Fibroblast of lung (primary cell): ENCODE measurements around the gene ADIPOQ. TPM values are rescaled to one million over a fixed set of nuclear protein-coding genes. Genes with fewer than 3 reads are reported as not detected.
"Not testable (repeated sequence)": the region's sequence is repeated elsewhere in the genome, so short reads cannot be mapped to it uniquely, and the experiment has no call there.

ENCODE experiments used
- DNase-seq, 2 donors: peaks; one replicate each; pipeline versions ENCODE4 v3.0.0 to v3.0.0-alpha.2; 2010; ENCODE audit warnings: low read depth in 2 of 2
- H2AFZ ChIP-seq: 2 replicates; pipeline ENCODE4 v1.5.1; 2012; ENCODE audit warnings: low read length, control low read depth, inconsistent platforms
- H3K27ac ChIP-seq: 2 replicates; pipeline ENCODE4 v1.5.1; 2011; ENCODE audit warnings: low read length, control low read depth; ENCODE audit not compliant: insufficient read depth
- H3K27me3 ChIP-seq: 2 replicates; pipeline ENCODE4 v1.5.1; 2011; ENCODE audit warnings: mild to moderate bottlenecking, low read length; ENCODE audit not compliant: control insufficient read depth, insufficient read depth
- H3K36me3 ChIP-seq: 2 replicates; pipeline ENCODE4 v1.5.1; 2011; ENCODE audit warnings: low read length; ENCODE audit not compliant: control insufficient read depth, insufficient read depth
- H3K4me1 ChIP-seq: 2 replicates; pipeline ENCODE4 v1.5.1; 2011; ENCODE audit warnings: low read length; ENCODE audit not compliant: control insufficient read depth, insufficient read depth; ENCODE audit errors: extremely low read depth
- H3K4me2 ChIP-seq: 2 replicates; pipeline ENCODE4 v1.5.1; 2011; ENCODE audit warnings: low read length, control low read depth; ENCODE audit not compliant: insufficient read depth; ENCODE audit errors: extremely low read depth
- H3K4me3 ChIP-seq, 4 experiments: fragments of 200-600 bp in 1 of 4; sonication (generic) in 1 of 4; replicated peaks in 1 of 4; 2 replicates each; pipeline ENCODE4 v1.5.1; 2011 to 2016; ENCODE audit warnings: low read length in 4 of 4, low read depth in 3 of 4, mild to moderate bottlenecking in 3 of 4, control low read depth in 2 of 4, inconsistent platforms in 1 of 4, mixed read lengths in 1 of 4; ENCODE audit not compliant: insufficient read depth in 1 of 4; ENCODE audit errors: control extremely low read depth in 1 of 4
- H3K79me2 ChIP-seq: 2 replicates; pipeline ENCODE4 v1.5.1; 2012; ENCODE audit warnings: mild to moderate bottlenecking, low read length, inconsistent platforms; ENCODE audit not compliant: control insufficient read depth, insufficient read depth
- H3K9ac ChIP-seq: 2 replicates; pipeline ENCODE4 v1.5.1; 2011; ENCODE audit warnings: mild to moderate bottlenecking, low read length, control low read depth; ENCODE audit not compliant: insufficient read depth
- H3K9me3 ChIP-seq: 2 replicates; pipeline ENCODE4 v1.5.1; 2012; ENCODE audit warnings: low read depth, low read length; ENCODE audit not compliant: control insufficient read depth, insufficient read depth
- H4K20me1 ChIP-seq: 2 replicates; pipeline ENCODE4 v1.5.1; 2011; ENCODE audit warnings: low read length; ENCODE audit not compliant: control insufficient read depth, insufficient read depth; ENCODE audit errors: extremely low read depth
- CTCF ChIP-seq, 2 donors: IDR thresholded peaks in 1 of 2; conservative IDR thresholded peaks in 1 of 2; 1 replicate in 1 of 2; 2 replicates in 1 of 2; pipeline ENCODE4 v1.5.1; 2011 to 2012; ENCODE audit warnings: low read length in 2 of 2, control low read depth in 1 of 2, inconsistent platforms in 1 of 2, low read depth in 1 of 2, mild to moderate bottlenecking in 1 of 2
- EZH2 ChIP-seq: IDR thresholded peaks from 2 replicates; pipeline ENCODE4 v1.5.1; 2012; ENCODE audit warnings: low read length, control low read depth, mild to moderate bottlenecking; ENCODE audit errors: missing control alignments
- polyA plus RNA-seq, 2 donors: library from polyadenylated mRNA; depleted of rRNA in 1 of 2; stranded (reverse) in 1 of 2; unstranded in 1 of 2; fragments of >200 nt; gene quantifications; 2 replicates each; pipeline ENCODE4 v1.2.1, GENCODE V29; 2011 to 2012; ENCODE audit warnings: missing spikeins in 1 of 2
- total RNA-seq: library from RNA; depleted of rRNA; stranded (reverse); fragments of >200 nt; gene quantifications from 2 replicates; pipeline ENCODE4 v1.2.1, GENCODE V29; 2014

Gene ADIPOQ
- total and polyA plus RNA-seq, 2 donors (not counting 1 experiment from before 2014, with no cell fraction given) = not detected

- Histone ChIP-seq H3K4me3 (no peak overlapping the region), H3K27me3 (peaks cover 2% of the 10 kb centered on the region), H3K27ac (no peak overlapping the region), H3K4me1 (no peaks in the 10 kb centered on the region), H4K20me1 (no peaks in the 10 kb centered on the region), H3K9me3 (no peaks in the 10 kb centered on the region), H3K4me2 (no peak overlapping the region), H3K79me2 (no peaks in the 10 kb centered on the region), H2AFZ (no peak overlapping the region), H3K9ac (no peak overlapping the region), H3K36me3 (no peaks in the 10 kb centered on the region)
- DNase-seq = no peak
- no peak for TF ChIP-seq EZH2
- TF ChIP-seq CTCF (conservative IDR thresholded peaks at IDR 0.05 in 1 of 2, IDR thresholded peaks at IDR 0.05 in 1 of 2; ENCODE audit: low read depth in 1 of 2, low read length in 2 of 2) = no peak
These were observed 11.6 kb downstream of the ADIPOQ start for GRCh38 chr3:186854146-186854545.

- Histone ChIP-seq H3K27ac (no peak overlapping the region), H3K4me1 (no peaks in the 10 kb centered on the region), H3K4me2 (no peak overlapping the region), H4K20me1 (no peaks in the 10 kb centered on the region), H3K36me3 (no peaks in the 10 kb centered on the region), H3K4me3 (no peak overlapping the region), H3K79me2 (no peaks in the 10 kb centered on the region), H3K27me3 (peaks cover 2% of the 10 kb centered on the region), H3K9me3 (no peaks in the 10 kb centered on the region), H2AFZ (no peak overlapping the region), H3K9ac (no peak overlapping the region)
- no peak for DNase-seq
- TF ChIP-seq EZH2 (no peak), CTCF (conservative IDR thresholded peaks at IDR 0.05 in 1 of 2, IDR thresholded peaks at IDR 0.05 in 1 of 2; ENCODE audit: low read depth in 1 of 2, low read length in 2 of 2) (no peak)
These were observed 12.4 kb downstream of the ADIPOQ start for GRCh38 chr3:186854954-186855353.

- TF ChIP-seq EZH2 (no peak), CTCF (conservative IDR thresholded peaks at IDR 0.05 in 1 of 2, IDR thresholded peaks at IDR 0.05 in 1 of 2; ENCODE audit: low read depth in 1 of 2, low read length in 2 of 2) (no peak)
- no peaks in the 10 kb centered on the region for H3K36me3 ChIP-seq
- H3K4me3 ChIP-seq = no peak overlapping the region
- DNase-seq = no peak
- no peak overlapping the region for H3K27ac ChIP-seq
- no peak overlapping the region for H3K4me2 ChIP-seq
- no peak overlapping the region for H3K9ac ChIP-seq
- no peaks in the 10 kb centered on the region for H3K9me3 ChIP-seq
- H3K4me1 ChIP-seq = no peaks in the 10 kb centered on the region
- no peaks in the 10 kb centered on the region for H4K20me1 ChIP-seq
- peaks cover 2% of the 10 kb centered on the region for H3K27me3 ChIP-seq
- no peak overlapping the region for H2AFZ ChIP-seq
- H3K79me2 ChIP-seq = no peaks in the 10 kb centered on the region
These were observed 15.2 kb downstream of the ADIPOQ start for GRCh38 chr3:186857743-186858142.

GRCh38 chr3:186865215-186865853 lies 22.8 kb downstream of the ADIPOQ start:
- not testable (repeated sequence) for H3K4me1 ChIP-seq, H3K9me3 ChIP-seq, H3K27me3 ChIP-seq, H3K4me2 ChIP-seq, H3K36me3 ChIP-seq, H3K79me2 ChIP-seq, DNase-seq, H3K9ac ChIP-seq, H4K20me1 ChIP-seq, H3K4me3 ChIP-seq, H3K27ac ChIP-seq, H2AFZ ChIP-seq

- H2AFZ ChIP-seq, DNase-seq, H3K27ac ChIP-seq, H3K79me2 ChIP-seq, H3K27me3 ChIP-seq, H4K20me1 ChIP-seq, H3K4me2 ChIP-seq, H3K9ac ChIP-seq, H3K9me3 ChIP-seq, H3K36me3 ChIP-seq, H3K4me3 ChIP-seq, H3K4me1 ChIP-seq: not testable (repeated sequence)
These were observed 23.6 kb downstream of the ADIPOQ start for GRCh38 chr3:186866095-186866494.
